Bronchial epithelial cell (primary cell): ENCODE measurements around the gene SNX32. TPM values are rescaled to one million over a fixed set of nuclear protein-coding genes. Genes with fewer than 3 reads are reported as not detected.

Experiments used
- DNase-seq: peaks from one replicate; pipeline ENCODE4 v3.0.0-alpha.2; 2010; ENCODE audit warnings: low read depth
- FAIRE-seq: peaks from 2 replicates; lab custom pipeline; 2011; peaks lifted over from hg19 to GRCh38; lab: Jason Lieb, UNC
- H3K27me3 ChIP-seq: 2 replicates; pipeline ENCODE4 v1.5.1; 2011; ENCODE audit warnings: low read length; ENCODE audit not compliant: control insufficient read depth, insufficient read depth
- H3K36me3 ChIP-seq: 2 replicates; pipeline ENCODE4 v1.5.1; 2011; ENCODE audit warnings: low read length; ENCODE audit not compliant: control insufficient read depth, insufficient read depth
- H3K4me3 ChIP-seq: 2 replicates; pipeline ENCODE4 v1.5.1; 2011; ENCODE audit warnings: mild to moderate bottlenecking, low read depth, low read length, control low read depth
- total RNA-seq: library from RNA; depleted of rRNA; stranded (reverse); fragments of >200 nt; gene quantifications from 2 replicates; pipeline ENCODE4 v1.2.1, GENCODE V29; 2014
- TF ChIP-seq, protein P1 (sequence below): IDR thresholded peaks from 2 replicates; pipeline ENCODE4 v1.5.1; 2011; ENCODE audit warnings: mild to moderate bottlenecking, moderate library complexity, low read length, control low read depth, inconsistent platforms; ENCODE audit not compliant: insufficient read depth, severe bottlenecking

The SNX32 gene
- total RNA-seq, 1 donor from 2014 or later, result not detected

- H3K4me3 ChIP-seq, result peak overlapping the region; percentile 98
- H3K36me3 ChIP-seq, result peaks cover 44% of the 10 kb centered on the region
- FAIRE-seq (no peak), DNase-seq (no peak)
- no peaks in the 10 kb centered on the region for H3K27me3 ChIP-seq
- TF ChIP-seq, protein P1, sequence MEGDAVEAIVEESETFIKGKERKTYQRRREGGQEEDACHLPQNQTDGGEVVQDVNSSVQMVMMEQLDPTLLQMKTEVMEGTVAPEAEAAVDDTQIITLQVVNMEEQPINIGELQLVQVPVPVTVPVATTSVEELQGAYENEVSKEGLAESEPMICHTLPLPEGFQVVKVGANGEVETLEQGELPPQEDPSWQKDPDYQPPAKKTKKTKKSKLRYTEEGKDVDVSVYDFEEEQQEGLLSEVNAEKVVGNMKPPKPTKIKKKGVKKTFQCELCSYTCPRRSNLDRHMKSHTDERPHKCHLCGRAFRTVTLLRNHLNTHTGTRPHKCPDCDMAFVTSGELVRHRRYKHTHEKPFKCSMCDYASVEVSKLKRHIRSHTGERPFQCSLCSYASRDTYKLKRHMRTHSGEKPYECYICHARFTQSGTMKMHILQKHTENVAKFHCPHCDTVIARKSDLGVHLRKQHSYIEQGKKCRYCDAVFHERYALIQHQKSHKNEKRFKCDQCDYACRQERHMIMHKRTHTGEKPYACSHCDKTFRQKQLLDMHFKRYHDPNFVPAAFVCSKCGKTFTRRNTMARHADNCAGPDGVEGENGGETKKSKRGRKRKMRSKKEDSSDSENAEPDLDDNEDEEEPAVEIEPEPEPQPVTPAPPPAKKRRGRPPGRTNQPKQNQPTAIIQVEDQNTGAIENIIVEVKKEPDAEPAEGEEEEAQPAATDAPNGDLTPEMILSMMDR, result no peak
These were observed 26.1 kb downstream of the SNX32 start for GRCh38 chr11:65859812-65860277.

- FAIRE-seq (no peak), DNase-seq (peak; percentile 95)
- TF ChIP-seq, protein P1, result peak; percentile 95
- Histone ChIP-seq H3K27me3 (no peaks in the 10 kb centered on the region), H3K36me3 (peaks cover 43% of the 10 kb centered on the region), H3K4me3 (peak within 1 kb of the TSS; percentile 98)
These were observed 26.8 kb downstream of the SNX32 start, which contains the start of gene MUS81 for GRCh38 chr11:65860278-65861164. Gene MUS81 (plus strand): TSS chr11:65860433. CDS start chr11:65860754, 321 bp downstream.

DNA sequence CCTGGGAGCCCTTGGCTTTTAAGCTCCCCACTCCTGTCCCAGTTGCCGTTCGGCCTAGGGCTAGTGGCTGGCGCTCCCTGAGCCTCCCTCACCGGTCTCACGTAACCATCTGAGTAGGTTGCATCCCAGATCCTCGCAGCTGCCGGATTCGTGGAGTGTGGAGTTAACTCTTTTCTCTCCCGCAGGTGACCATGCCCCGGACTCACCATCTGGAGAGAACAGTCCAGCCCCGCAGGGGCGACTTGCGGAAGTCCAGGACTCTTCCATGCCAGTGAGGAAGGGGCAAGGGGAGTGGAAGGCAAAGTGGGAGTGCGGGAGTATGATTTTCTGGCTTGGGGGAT lies 27.4 kb downstream of the SNX32 start:
- DNase-seq (no peak), FAIRE-seq (no peak)
- Histone ChIP-seq H3K36me3 (peaks cover 39% of the 10 kb centered on the region), H3K4me3 (peak overlapping the region; percentile 98), H3K27me3 (no peaks in the 10 kb centered on the region)
- TF ChIP-seq, protein P1, result no peak

DNA sequence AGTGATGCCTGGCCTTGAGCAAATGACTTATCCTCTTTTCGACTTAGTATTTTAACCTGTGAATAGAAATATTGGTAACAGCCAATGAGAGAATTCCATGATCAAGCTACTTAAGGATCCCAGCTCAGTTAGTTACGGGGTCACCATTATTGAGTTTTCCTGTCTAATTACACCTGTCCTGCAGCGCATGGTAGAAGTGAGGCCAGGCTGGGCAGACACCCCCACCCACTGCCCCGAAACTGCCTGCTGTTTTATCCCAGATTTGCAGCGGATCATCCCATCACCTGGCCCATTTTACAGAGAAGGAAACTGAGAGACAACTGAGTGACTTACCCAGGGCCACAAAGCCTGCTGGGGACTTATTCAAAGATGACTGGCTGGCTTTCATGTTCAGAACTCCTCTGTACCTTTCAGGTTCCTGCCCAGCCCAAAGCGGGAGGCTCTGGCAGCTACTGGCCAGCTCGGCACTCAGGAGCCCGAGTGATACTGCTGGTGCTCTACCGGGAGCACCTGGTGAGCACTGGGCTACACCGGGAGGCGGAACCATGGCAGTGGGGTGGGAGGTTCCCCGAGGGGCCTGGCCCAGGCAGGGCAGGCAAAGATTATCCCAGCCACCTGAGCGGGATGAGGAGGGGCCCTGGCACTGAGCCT lies 27.9 kb downstream of the SNX32 start:
- H3K4me3 ChIP-seq, result peak overlapping the region; percentile 98
- DNase-seq (no peak), FAIRE-seq (no peak)
- H3K36me3 ChIP-seq, result peaks cover 38% of the 10 kb centered on the region
- no peaks in the 10 kb centered on the region for H3K27me3 ChIP-seq
- TF ChIP-seq, protein P1, result no peak

DNA sequence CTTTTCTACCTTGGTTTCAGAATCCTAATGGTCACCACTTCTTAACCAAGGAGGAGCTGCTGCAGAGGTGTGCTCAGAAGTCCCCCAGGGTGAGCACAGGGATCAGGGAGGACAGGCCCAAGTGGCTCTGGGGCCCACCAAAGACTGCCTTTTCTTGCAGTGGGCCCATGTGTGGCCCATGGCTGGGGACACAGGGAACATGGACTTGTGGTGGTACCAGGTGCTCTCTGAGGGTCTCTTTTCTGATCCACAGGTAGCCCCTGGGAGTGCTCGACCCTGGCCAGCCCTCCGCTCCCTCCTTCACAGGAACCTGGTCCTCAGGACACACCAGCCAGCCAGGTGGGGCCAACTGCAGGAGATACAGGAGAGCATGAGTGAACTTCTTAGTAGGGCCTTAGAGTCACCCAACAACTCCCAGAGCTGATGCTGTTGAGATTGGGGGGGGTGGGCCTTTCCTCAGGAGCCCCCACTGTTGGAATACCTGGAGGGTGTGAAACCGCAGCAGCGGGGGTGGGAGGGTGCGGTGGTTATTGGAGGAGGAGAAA lies 28.5 kb downstream of the SNX32 start:
- TF ChIP-seq, protein P1, result no peak
- DNase-seq (no peak), FAIRE-seq (no peak)
- Histone ChIP-seq H3K4me3 (no peak overlapping the region), H3K27me3 (no peaks in the 10 kb centered on the region), H3K36me3 (peaks cover 40% of the 10 kb centered on the region)
